Esophagus (tissue), 2 donors: ENCODE measurements around the gene TMEM80. TPM values are rescaled to one million over a fixed set of nuclear protein-coding genes. Genes with fewer than 3 reads are reported as not detected.

Experiments
- H3K27ac ChIP-seq, 2 donors: one replicate each; pipeline ENCODE4 v1.5.1; 2013; ENCODE audit warnings: low read depth in 2 of 2, mild to moderate bottlenecking in 2 of 2, inconsistent platforms in 1 of 2, low read length in 1 of 2, moderate library complexity in 1 of 2
- H3K27me3 ChIP-seq, 2 donors: one replicate each; pipeline ENCODE4 v1.6.1; 2013; ENCODE audit warnings: low read length in 2 of 2, control low read depth in 1 of 2, mild to moderate bottlenecking in 1 of 2; ENCODE audit not compliant: insufficient read depth in 2 of 2, control insufficient read depth in 1 of 2
- H3K36me3 ChIP-seq, 2 donors: one replicate each; pipeline ENCODE4 v1.6.1; 2013; ENCODE audit warnings: low read length in 1 of 2; ENCODE audit not compliant: control insufficient read depth in 2 of 2, insufficient read depth in 2 of 2
- H3K4me1 ChIP-seq, 2 donors: one replicate each; pipeline ENCODE4 v1.6.1; 2013; ENCODE audit warnings: low read length in 1 of 2; ENCODE audit not compliant: control insufficient read depth in 2 of 2, insufficient read depth in 2 of 2
- H3K4me3 ChIP-seq, 2 donors: one replicate each; pipeline ENCODE4 v1.5.1; 2013; ENCODE audit warnings: low read length in 2 of 2, mild to moderate bottlenecking in 2 of 2, low read depth in 1 of 2, moderate library complexity in 1 of 2
- H3K9me3 ChIP-seq, 2 donors: one replicate each; pipeline ENCODE4 v1.6.1; 2013; ENCODE audit warnings: mild to moderate bottlenecking in 2 of 2, low read depth in 1 of 2, low read length in 1 of 2, moderate library complexity in 1 of 2; ENCODE audit not compliant: control insufficient read depth in 2 of 2, insufficient read depth in 1 of 2
- whole genome bisulfite sequencing, 2 donors: extraction: QIAGEN DNeasy Blood & Tissue Kit; methylation state at CpG; one replicate each; pipeline ENCODE4 v1.1.7; 2013; 5-methylcytosine and 5-hydroxymethylcytosine counted together
- polyA plus RNA-seq, 2 donors: library from polyadenylated mRNA; stranded (reverse); fragments of 200-250 nt; gene quantifications; one replicate each; pipeline ENCODE4 v1.2.3, GENCODE V29; 2013
- donor health status: healthy with polysubstance abuse.
- donor health status: Bipolar disorder and iron deficiency.

The TMEM80 gene
- polyA plus RNA-seq, 2 donors, result 25.0 to 53.9 TPM

DNA sequence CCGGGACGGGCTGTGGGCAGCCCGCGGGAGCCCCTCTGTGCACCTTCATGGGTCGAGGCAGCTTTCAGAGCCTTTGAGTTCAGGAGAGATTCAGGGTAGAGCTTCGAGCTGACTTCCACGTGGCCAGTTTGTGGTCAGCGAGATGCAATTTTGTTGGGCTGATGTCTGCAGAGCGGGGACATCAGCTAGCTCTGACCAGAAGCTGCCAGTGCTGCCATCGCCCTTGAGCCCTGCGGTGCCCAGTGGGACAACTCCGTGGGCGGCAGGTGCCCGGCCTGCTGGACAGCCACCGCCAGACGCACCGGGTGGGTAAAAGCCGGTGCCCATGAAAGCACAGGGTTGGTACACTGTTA is 52.4 kb downstream of the TMEM80 start:
- peak overlapping the region; percentile 80 to 98 for H3K4me3 ChIP-seq
- peaks cover 0 to 4% of the 10 kb centered on the region in 2 donors for H3K4me1 ChIP-seq
- H3K36me3 ChIP-seq, result peaks cover 0 to 4% of the 10 kb centered on the region in 2 donors
- H3K27me3 ChIP-seq, result no peaks in the 10 kb centered on the region
- 4 to 5% methylated on average over 18 of the region's 18 CpGs for WGBS, 2 donors
- H3K27ac ChIP-seq, result peak overlapping the region; percentile 94
- no peaks in the 10 kb centered on the region for H3K9me3 ChIP-seq

DNA sequence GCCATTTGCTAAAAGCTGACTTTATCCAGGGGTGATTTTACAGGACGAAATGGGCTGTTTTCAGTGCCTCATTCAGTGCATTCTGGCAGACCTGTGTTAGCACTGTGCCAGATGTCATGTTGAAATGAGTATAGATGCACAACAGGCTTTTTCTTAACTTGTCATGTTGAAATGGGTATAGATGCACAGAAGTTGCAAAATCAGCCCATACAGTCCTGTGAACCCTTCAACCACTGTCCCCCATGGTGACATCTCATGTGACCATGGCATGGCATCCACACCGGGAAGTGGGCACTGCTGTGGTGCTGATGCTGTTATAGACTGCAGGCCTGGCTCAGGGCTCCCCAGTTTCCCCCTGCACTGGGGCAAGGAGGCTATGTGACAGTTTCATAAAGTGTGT is 54.1 kb downstream of the TMEM80 start:
- peaks cover 0 to 4% of the 10 kb centered on the region in 2 donors for H3K36me3 ChIP-seq
- no peaks in the 10 kb centered on the region for H3K9me3 ChIP-seq
- peaks cover 0 to 4% of the 10 kb centered on the region in 2 donors for H3K4me1 ChIP-seq
- no peak overlapping the region for H3K27ac ChIP-seq
- 55 to 74% methylated on average over 2 of the region's 2 CpGs for WGBS, 2 donors
- peak overlapping the region in 1 of 2 donors; percentile 20 for H3K4me3 ChIP-seq
- no peaks in the 10 kb centered on the region for H3K27me3 ChIP-seq

Other genes with a start within 250 kb of the TMEM80 start
- 10 to 100 TPM; 12.4 to 20.5 TPM for gene PTDSS2, start 245.5 kb upstream of the TMEM80 start, polyA plus RNA-seq
- gene RNH1, start 188.6 kb upstream of the TMEM80 start, polyA plus RNA-seq, result 100 to 1,000 TPM; 106 to 219 TPM
- 100 to 1,000 TPM; 163 to 257 TPM for gene HRAS, start 160.2 kb upstream of the TMEM80 start, polyA plus RNA-seq
- gene LRRC56, start 158.3 kb upstream of the TMEM80 start, polyA plus RNA-seq, result 1 to 10 TPM; 1.7 to 4.0 TPM
- gene LMNTD2, start 135.1 kb upstream of the TMEM80 start, polyA plus RNA-seq, result 1 to 10 TPM; 2.9 to 6.9 TPM
- gene RASSF7, start 134.8 kb upstream of the TMEM80 start, polyA plus RNA-seq, result 10 to 100 TPM; 46.6 to 82.4 TPM
- 10 to 100 TPM; 13.7 to 28.4 TPM for gene PHRF1, start 119.3 kb upstream of the TMEM80 start, polyA plus RNA-seq
- 10 to 100 TPM; 17.0 to 30.1 TPM for gene IRF7, start 79.9 kb upstream of the TMEM80 start, polyA plus RNA-seq
- under 1 TPM; 0.02 to 0.08 TPM for gene CDHR5, start 70.9 kb upstream of the TMEM80 start, polyA plus RNA-seq
- not detected for gene SCT, start 68.6 kb upstream of the TMEM80 start, polyA plus RNA-seq
- under 1 TPM; 0.18 to 0.39 TPM for gene DRD4, start 58.5 kb upstream of the TMEM80 start, polyA plus RNA-seq
- gene DEAF1, start 594 bp upstream of the TMEM80 start, polyA plus RNA-seq, result 10 to 100 TPM; 20.3 to 42.4 TPM
- gene EPS8L2, start 10.4 kb downstream of the TMEM80 start, polyA plus RNA-seq, result 100 to 1,000 TPM; 254 to 440 TPM
- 100 to 1,000 TPM; 228 to 278 TPM for gene TALDO1, start 51.6 kb downstream of the TMEM80 start, polyA plus RNA-seq
- gene GATD1, start 81.7 kb downstream of the TMEM80 start, polyA plus RNA-seq, result 10 to 100 TPM; 23.1 to 49.2 TPM
- under 1 TPM; 0.10 to 0.12 TPM for gene CEND1, start 94.3 kb downstream of the TMEM80 start, polyA plus RNA-seq
- gene SLC25A22, start 102.5 kb downstream of the TMEM80 start, polyA plus RNA-seq, result 10 to 100 TPM; 10.2 TPM
- 10 to 100 TPM; 11.3 to 27.8 TPM for gene PIDD1, start 109.4 kb downstream of the TMEM80 start, polyA plus RNA-seq
- 1,000 to 10,000 TPM; 1,061 to 1,474 TPM for gene RPLP2, start 114.2 kb downstream of the TMEM80 start, polyA plus RNA-seq
- 10 to 100 TPM; 51.7 to 53.2 TPM for gene PNPLA2, start 123.1 kb downstream of the TMEM80 start, polyA plus RNA-seq
- 1 to 10 TPM; 3.2 to 5.3 TPM for gene CRACR2B, start 132.1 kb downstream of the TMEM80 start, polyA plus RNA-seq
- gene CD151, start 137.1 kb downstream of the TMEM80 start, polyA plus RNA-seq, result 100 to 1,000 TPM in 1 of 2 donors, 10 to 100 TPM in 1; 75.5 to 108 TPM
- gene POLR2L, start 146.7 kb downstream of the TMEM80 start, polyA plus RNA-seq, result 100 to 1,000 TPM in 1 of 2 donors, 10 to 100 TPM in 1; 64.9 to 177 TPM
- gene TSPAN4, start 147.0 kb downstream of the TMEM80 start, polyA plus RNA-seq, result 10 to 100 TPM in 1 of 2 donors, 1 to 10 TPM in 1; 9.8 to 16.8 TPM
- gene CHID1, start 215.0 kb downstream of the TMEM80 start, polyA plus RNA-seq, result 10 to 100 TPM; 22.5 to 30.7 TPM
- gene AP2A2, start 230.1 kb downstream of the TMEM80 start, polyA plus RNA-seq, result 10 to 100 TPM; 17.3 to 20.2 TPM